HepG2 (cell line): ENCODE measurements around the gene CENPM. TPM values are rescaled to one million over a fixed set of nuclear protein-coding genes. Genes with fewer than 3 reads are reported as not detected.

ENCODE experiments used
- ATAC-seq: fragments of 200-7000 bp; cut with Tn5 transposase; 3 replicates; pipeline ENCODE4 v1.9.1; 2020; ENCODE audit warnings: mild to moderate bottlenecking, moderate library complexity
- BruUV-seq: library from RNA; stranded (reverse); fragments of 400-500 nt; replicated peaks from 2 replicates; lab custom pipeline; 2021; lab: Mats Ljungman, UMichigan
- CTCF ChIA-PET: fragments of 300-600 bp; formaldehyde crosslinking; extraction: SDS; loops from one replicate; lab custom pipeline; 2021; ENCODE audit warnings: low total read pairs, inconsistent platforms, low intra/inter-chr PET ratio; lab: Yijun Ruan, JAX
- POLR2A ChIA-PET: fragments of 350-600 bp; sonication (Branson Sonifier 250); formaldehyde crosslinking; loops from one replicate; lab custom pipeline; 2020; ENCODE audit warnings: antibody characterized with exemption, inconsistent platforms; lab: Yijun Ruan, JAX
- DNase-seq: peaks from one replicate; pipeline ENCODE4 v3.0.0-alpha.2; 2015; ENCODE audit warnings: low spot score
- FAIRE-seq: peaks from 3 replicates; lab custom pipeline; 2011; peaks lifted over from hg19 to GRCh38; lab: Jason Lieb, UNC
- H2AFZ ChIP-seq: one replicate; pipeline ENCODE4 v1.6.1; 2011; ENCODE audit warnings: low read length, inconsistent platforms
- H3K27ac ChIP-seq: fragments of 300-600 bp; 3 replicates; pipeline ENCODE4 v1.8.0; 2011; ENCODE audit warnings: mixed run types, mild to moderate bottlenecking, mixed read lengths, low read length, inconsistent platforms; ENCODE audit not compliant: insufficient read depth; ENCODE audit errors: extremely low read length
- H3K27me3 ChIP-seq, 2 experiments: fragments of 200-600 bp in 1 of 2; 2 replicates in 1 of 2; 3 replicates in 1 of 2; pipeline versions ENCODE4 v1.6.0 to v1.8.0; 2011; ENCODE audit warnings: low read length in 2 of 2, mild to moderate bottlenecking in 2 of 2, moderate library complexity in 2 of 2, inconsistent platforms in 1 of 2; ENCODE audit not compliant: insufficient read depth in 2 of 2, control insufficient read depth in 1 of 2
- H3K36me3 ChIP-seq, 2 experiments: fragments of 200-600 bp in 1 of 2; replicated peaks in 1 of 2; 2 replicates in 1 of 2; 3 replicates in 1 of 2; pipeline versions ENCODE4 v1.5.1 to v1.8.0; 2011; ENCODE audit warnings: low read length in 2 of 2, inconsistent platforms in 1 of 2; ENCODE audit not compliant: insufficient read depth in 2 of 2, control insufficient read depth in 1 of 2
- H3K4me1 ChIP-seq: 2 replicates; pipeline ENCODE4 v1.5.1; 2012; ENCODE audit warnings: low read length, inconsistent platforms; ENCODE audit not compliant: insufficient read depth
- H3K4me2 ChIP-seq: 2 replicates; pipeline ENCODE4 v1.6.0; 2011; ENCODE audit warnings: low read depth, low read length, inconsistent platforms
- H3K4me3 ChIP-seq, 3 experiments: fragments of 200-600 bp in 1 of 3; sonication (generic), shearing (Covaris generic) in 1 of 3; replicated peaks in 1 of 3; 2 replicates each; pipeline ENCODE4 v1.5.1; 2011 to 2016; ENCODE audit warnings: low read length in 3 of 3, inconsistent platforms in 2 of 3, low read depth in 2 of 3, mild to moderate bottlenecking in 2 of 3, control low read depth in 1 of 3, mixed read lengths in 1 of 3; ENCODE audit not compliant: insufficient read depth in 1 of 3
- H3K79me2 ChIP-seq: one replicate; pipeline ENCODE4 v1.6.1; 2011; ENCODE audit warnings: low read length, inconsistent platforms; ENCODE audit not compliant: insufficient read depth
- H3K9ac ChIP-seq: 2 replicates; pipeline ENCODE4 v1.6.0; 2011; ENCODE audit warnings: mild to moderate bottlenecking, low read depth, low read length, inconsistent platforms; ENCODE audit not compliant: insufficient read depth
- H3K9me3 ChIP-seq: 2 replicates; pipeline ENCODE4 v1.5.1; 2012; ENCODE audit warnings: mild to moderate bottlenecking, low read length
- H4K20me1 ChIP-seq: 2 replicates; pipeline ENCODE4 v1.6.0; 2011; ENCODE audit warnings: inconsistent platforms, mild to moderate bottlenecking, low read length, moderate library complexity; ENCODE audit not compliant: insufficient read depth
- CBX5 ChIP-seq: sonication (generic); formaldehyde crosslinking; IDR thresholded peaks from 2 replicates; pipeline ENCODE4 v1.4.0; 2020; ENCODE audit warnings: missing genetic modification reagents, borderline replicate concordance
- EEA1 ChIP-seq: sonication (generic); formaldehyde crosslinking; IDR thresholded peaks from 2 replicates; pipeline ENCODE4 v1.5.1; 2020; ENCODE audit warnings: mild to moderate bottlenecking, missing genetic modification reagents, borderline replicate concordance
- FIP1L1 ChIP-seq: fragments of 200-400 bp; formaldehyde crosslinking; IDR thresholded peaks from 2 replicates; pipeline ENCODE4 v1.6.1; 2018; ENCODE audit warnings: low read depth, mild to moderate bottlenecking, low read length, moderate library complexity, borderline replicate concordance; ENCODE audit not compliant: insufficient read depth
- REPIN1 ChIP-seq: sonication (generic); formaldehyde crosslinking; IDR thresholded peaks from 2 replicates; pipeline ENCODE4 v1.8.0; 2022; ENCODE audit warnings: missing genetic modification reagents, low read depth, mild to moderate bottlenecking, borderline replicate concordance
- ZNF3 ChIP-seq: IDR thresholded peaks from 2 replicates; pipeline ENCODE4 v1.7.0; 2017; ENCODE audit warnings: inconsistent platforms
- WGBS: methylation state at CpG from one replicate; pipeline ENCODE4 v1.1.6; 2017; ENCODE audit warnings: low lambda C conversion rate; 5-methylcytosine and 5-hydroxymethylcytosine counted together
- in situ Hi-C: cut with HindIII; loops from 2 replicates; pipeline ENCODE4 v1.10.0; 2017; ENCODE audit warnings: low pct_unique_long_range_greater_than_20kb; ENCODE audit not compliant: extremely low pct_ligation_motif_present
- intact Hi-C: fragments of 100-400 bp; cut with micrococcal nuclease; formaldehyde crosslinking; loops from one replicate; pipeline ENCODE4 v1.10.0; 2022; ENCODE audit not compliant: unreplicated experiment
- polyA plus RNA-seq, 8 experiments: library from polyadenylated mRNA; depleted of rRNA in 3 of 8; stranded (reverse) in 7 of 8; unstranded in 1 of 8; fragments of >200 nt; fragmentation: Illumina TruSeq in 4 of 8; extraction: Trizol in 4 of 8; gene quantifications; 2 replicates each; pipeline versions ENCODE4 v1.2.1 to v1.2.3, GENCODE V29; 2011 to 2016; ENCODE audit warnings: low read depth in 4 of 8, missing spikeins in 1 of 8, mixed read lengths in 1 of 8; ENCODE audit not compliant: insufficient read depth in 1 of 8
- total RNA-seq, 5 experiments: library from RNA; depleted of rRNA; stranded (reverse); fragments of >200 nt; fragmentation: Illumina TruSeq; extraction: Trizol; gene quantifications; 2 replicates each; pipeline ENCODE4 v1.2.3, GENCODE V29; 2016; ENCODE audit warnings: low read depth in 1 of 5
- TF ChIP-seq, protein P1 (sequence below): sonication (generic); formaldehyde crosslinking; IDR thresholded peaks from 2 replicates; pipeline ENCODE4 v1.8.1; 2023; ENCODE audit warnings: mild to moderate bottlenecking, inconsistent platforms, moderate library complexity, missing genetic modification reagents, borderline replicate concordance

The CENPM gene
- total and polyA plus RNA-seq, 2 of the 13 experiments (the other 11 are each of a cell fraction or from before 2014, with no cell fraction given): 11.2 to 37.3 TPM

DNA sequence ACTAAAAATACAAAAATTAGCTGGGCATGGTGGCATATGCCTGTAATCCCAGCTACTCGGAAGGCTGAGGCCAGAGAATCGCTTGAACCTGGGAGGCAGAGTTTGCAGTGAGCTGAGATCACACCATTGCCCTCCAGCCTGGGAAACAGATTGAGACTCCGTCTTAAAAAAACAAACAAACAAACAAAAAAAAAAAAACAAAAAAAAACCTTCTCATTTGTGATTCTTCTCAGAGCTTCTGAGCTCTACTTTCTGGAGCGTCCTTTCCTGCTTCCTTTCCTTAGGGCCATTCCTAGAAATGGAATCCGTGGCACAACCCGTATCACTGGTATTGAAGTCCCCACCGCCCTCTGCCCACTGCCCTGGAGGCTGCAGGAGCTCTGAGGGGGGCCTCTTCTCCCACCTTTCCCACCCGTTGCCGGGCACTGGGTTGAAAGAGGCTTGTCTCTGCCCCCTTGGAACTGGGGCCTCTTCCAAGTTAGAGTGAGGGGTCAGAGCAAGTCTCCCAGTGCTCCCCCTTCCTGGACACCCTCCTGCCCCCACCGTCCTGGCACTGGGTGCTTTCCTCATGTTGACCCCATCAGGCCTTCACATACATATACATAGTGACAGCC, 30.1 kb downstream of the CENPM start (continued):
- TF ChIP-seq, protein P1, sequence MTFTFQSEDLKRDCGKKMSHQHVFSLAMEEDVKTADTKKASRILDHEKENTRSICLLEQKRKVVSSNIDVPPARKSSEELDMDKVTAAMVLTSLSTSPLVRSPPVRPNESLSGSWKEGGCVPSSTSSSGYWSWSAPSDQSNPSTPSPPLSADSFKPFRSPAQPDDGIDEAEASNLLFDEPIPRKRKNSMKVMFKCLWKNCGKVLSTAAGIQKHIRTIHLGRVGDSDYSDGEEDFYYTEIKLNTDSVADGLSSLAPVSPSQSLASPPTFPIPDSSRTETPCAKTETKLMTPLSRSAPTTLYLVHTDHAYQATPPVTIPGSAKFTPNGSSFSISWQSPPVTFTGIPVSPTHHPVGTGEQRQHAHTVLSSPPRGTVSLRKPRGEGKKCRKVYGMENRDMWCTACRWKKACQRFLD (CRISPR knock-in tag): no peak
- TF ChIP-seq EEA1: no peak
- TF ChIP-seq FIP1L1: no peak

DNA sequence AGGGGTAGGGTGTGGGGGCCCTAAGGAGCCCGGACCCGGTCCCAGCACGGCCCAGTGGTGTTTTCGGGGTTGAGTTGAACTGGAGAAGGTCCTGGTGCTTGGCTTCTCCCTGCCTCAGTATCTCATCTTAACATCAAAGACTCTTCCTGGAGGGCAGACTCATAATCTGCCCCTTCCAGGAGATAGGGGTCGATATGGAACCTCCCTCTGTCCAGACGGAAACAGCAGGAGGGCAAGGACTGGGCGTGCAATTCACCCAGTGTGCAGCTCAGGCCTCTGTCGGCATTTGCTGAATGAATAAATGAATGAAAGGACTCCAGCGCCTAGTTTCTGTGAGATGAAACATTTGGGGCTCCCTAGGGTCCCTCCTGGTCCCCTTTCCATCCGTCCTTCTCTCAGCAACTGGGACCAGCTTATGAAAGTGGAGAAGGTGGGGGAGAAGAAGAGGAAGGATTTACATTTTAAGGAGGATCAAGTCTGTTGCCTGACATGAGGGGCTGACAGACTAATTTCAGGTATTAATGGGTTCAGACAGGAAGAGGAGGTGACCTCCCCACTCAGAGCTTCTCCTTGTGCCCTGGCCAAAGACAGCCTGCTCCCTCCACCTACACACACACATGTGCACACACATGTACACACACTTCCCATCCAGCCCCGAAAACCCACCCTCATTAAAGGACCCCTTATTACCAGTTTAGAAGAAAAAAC, 31.0 kb downstream of the CENPM start:
- Histone ChIP-seq H3K79me2 (no peaks in the 10 kb centered on the region), H3K27me3 (peaks cover 27 to 81% of the 10 kb centered on the region in 2 experiments), H4K20me1 (peaks cover 14% of the 10 kb centered on the region; the same call in 1 of the 2 replicates), H3K4me3 (no peak overlapping the region), H3K4me1 (peaks cover 24% of the 10 kb centered on the region), H3K4me2 (no peak overlapping the region), H2AFZ (no peak overlapping the region)
- 26% methylated on average over 10 of the region's 11 CpGs for WGBS
- ATAC-seq (no peak), DNase-seq (no peak)
- ChIA-PET CTCF (no interaction called here), POLR2A (no interaction called here)
- no TSS peak for BruUV-seq
- TF ChIP-seq REPIN1 (CRISPR knock-in tag): no peak
- no peak for TF ChIP-seq CBX5
- no peak for TF ChIP-seq ZNF3 (CRISPR knock-in tag)
- TF ChIP-seq, all 625 proteins: peak for 0
- no peaks in the 10 kb centered on the region for H3K36me3 ChIP-seq
- H3K9ac ChIP-seq: no peak overlapping the region
- intact Hi-C loops (no loop called here), in situ Hi-C loops (no loop called here)
- H3K9me3 ChIP-seq: no peaks in the 10 kb centered on the region
- no peak overlapping the region for H3K27ac ChIP-seq
- no peak for FAIRE-seq
